IMR-90 (cell line): ENCODE data around the gene PPP2R5B. TPM values are rescaled to one million over a fixed set of nuclear protein-coding genes. Genes with fewer than 3 reads are reported as not detected.

Source experiments
- ATAC-seq: fragments of 200-7000 bp; cut with Tn5 transposase; 2 replicates; pipeline ENCODE4 v1.9.1; 2020; ENCODE audit warnings: low read depth, mild to moderate bottlenecking, moderate library complexity
- BruUV-seq: library from RNA; stranded (reverse); fragments of 400-500 nt; replicated peaks from 2 replicates; lab custom pipeline; 2021; lab: Mats Ljungman, UMichigan
- CTCF ChIA-PET: fragments of 300-600 bp; formaldehyde crosslinking; extraction: SDS; loops from one replicate; lab custom pipeline; 2021; ENCODE audit warnings: antibody characterized with exemption; lab: Yijun Ruan, JAX
- POLR2A ChIA-PET: fragments of 300-600 bp; sonication (Branson Sonifier 250); formaldehyde crosslinking; loops from one replicate; lab custom pipeline; 2022; ENCODE audit warnings: antibody characterized with exemption; ENCODE audit not compliant: unreplicated experiment; lab: Charles Lee
- DNase-seq: peaks from one replicate; pipeline ENCODE4 v3.0.0; 2013
- H2AFZ ChIP-seq: replicated peaks from 2 replicates; pipeline ENCODE3; 2013; ENCODE audit warnings: low read length, mild to moderate bottlenecking; ENCODE audit not compliant: poor library complexity
- H2AK5ac ChIP-seq: 2 replicates; pipeline ENCODE4 v1.6.1; 2013; ENCODE audit warnings: low read depth, low read length, inconsistent platforms
- H2AK9ac ChIP-seq: replicated peaks from 2 replicates; pipeline ENCODE3; 2013; ENCODE audit warnings: mild to moderate bottlenecking, low read depth, low read length, moderate library complexity; ENCODE audit not compliant: poor library complexity
- H2BK120ac ChIP-seq: 2 replicates; pipeline ENCODE4 v1.6.1; 2013; ENCODE audit warnings: low read depth, low read length, inconsistent platforms
- H2BK15ac ChIP-seq: 3 replicates; pipeline ENCODE4 v1.6.1; 2013; ENCODE audit warnings: low read depth, low read length, inconsistent platforms
- H2BK20ac ChIP-seq: 2 replicates; pipeline ENCODE4 v1.6.1; 2013; ENCODE audit warnings: low read depth, mild to moderate bottlenecking, inconsistent platforms, low read length, moderate library complexity
- H2BK5ac ChIP-seq: 2 replicates; pipeline ENCODE4 v1.6.1; 2013; ENCODE audit warnings: mild to moderate bottlenecking, low read depth, low read length, inconsistent platforms; ENCODE audit not compliant: poor library complexity, severe bottlenecking
- H3K14ac ChIP-seq: replicated peaks from 2 replicates; pipeline ENCODE4 v1.6.1; 2013; ENCODE audit warnings: low read depth, low read length, inconsistent platforms
- H3K18ac ChIP-seq: 2 replicates; pipeline ENCODE4 v1.6.1; 2013; ENCODE audit warnings: low read depth, low read length, control low read depth
- H3K23ac ChIP-seq: 2 replicates; pipeline ENCODE4 v1.6.1; 2013; ENCODE audit warnings: low read depth, low read length, inconsistent platforms
- H3K27ac ChIP-seq: 2 replicates; pipeline ENCODE4 v1.5.1; 2013; ENCODE audit warnings: mild to moderate bottlenecking, control low read depth, low read length; ENCODE audit not compliant: insufficient read depth
- H3K27me3 ChIP-seq: 2 replicates; pipeline ENCODE4 v1.6.1; 2013; ENCODE audit warnings: low read length; ENCODE audit not compliant: control insufficient read depth, insufficient read depth
- H3K36me3 ChIP-seq: 2 replicates; pipeline ENCODE4 v1.6.1; 2013; ENCODE audit warnings: low read length, mixed read lengths; ENCODE audit not compliant: control insufficient read depth, insufficient read depth
- H3K4ac ChIP-seq: 2 replicates; pipeline ENCODE4 v1.6.1; 2013; ENCODE audit warnings: low read depth, low read length, inconsistent platforms
- H3K4me1 ChIP-seq: 2 replicates; pipeline ENCODE4 v1.6.1; 2013; ENCODE audit warnings: low read length, mixed read lengths; ENCODE audit not compliant: control insufficient read depth, insufficient read depth
- H3K4me2 ChIP-seq: 2 replicates; pipeline ENCODE4 v1.6.1; 2013; ENCODE audit warnings: low read depth, mild to moderate bottlenecking, control low read depth, low read length, moderate library complexity
- H3K4me3 ChIP-seq: 2 replicates; pipeline ENCODE4 v1.5.1; 2013; ENCODE audit warnings: low read depth, mild to moderate bottlenecking, control low read depth, low read length, moderate library complexity; ENCODE audit not compliant: insufficient read depth
- H3K56ac ChIP-seq: 2 replicates; pipeline ENCODE4 v1.6.1; 2013; ENCODE audit warnings: low read length, inconsistent platforms; ENCODE audit not compliant: insufficient read depth; ENCODE audit errors: extremely low read depth
- H3K79me1 ChIP-seq, 2 experiments: 2 replicates each; pipeline ENCODE4 v1.6.1; 2013; ENCODE audit warnings: low read length in 2 of 2, inconsistent platforms in 1 of 2, low read depth in 1 of 2
- H3K9ac ChIP-seq: 2 replicates; pipeline ENCODE4 v1.6.1; 2013; ENCODE audit warnings: low read depth, low read length, control low read depth
- H3K9me1 ChIP-seq: 2 replicates; pipeline ENCODE4 v1.6.1; 2013; ENCODE audit warnings: low read length, inconsistent platforms; ENCODE audit not compliant: insufficient read depth
- H3K9me3 ChIP-seq: 2 replicates; pipeline ENCODE4 v1.6.1; 2013; ENCODE audit warnings: low read length; ENCODE audit not compliant: control insufficient read depth, insufficient read depth
- H4K20me1 ChIP-seq: 2 replicates; pipeline ENCODE4 v1.6.1; 2013; ENCODE audit warnings: low read length, inconsistent platforms; ENCODE audit not compliant: insufficient read depth
- H4K5ac ChIP-seq: 2 replicates; pipeline ENCODE4 v1.6.1; 2013; ENCODE audit warnings: mild to moderate bottlenecking, low read depth, low read length, control low read depth
- H4K8ac ChIP-seq, 2 experiments: 2 replicates each; pipeline ENCODE4 v1.6.1; 2013; ENCODE audit warnings: low read depth in 2 of 2, low read length in 2 of 2, control low read depth in 1 of 2, inconsistent platforms in 1 of 2
- H4K91ac ChIP-seq: 2 replicates; pipeline ENCODE4 v1.6.1; 2013; ENCODE audit warnings: low read depth, low read length, inconsistent platforms; ENCODE audit not compliant: insufficient read depth
- CEBPB ChIP-seq: IDR thresholded peaks from 2 replicates; pipeline ENCODE4 v1.6.1; 2012; ENCODE audit warnings: low read depth, low read length, improper control_type of control experiment
- CHD1 ChIP-seq: IDR thresholded peaks from 2 replicates; pipeline ENCODE4 v1.6.1; 2012; ENCODE audit warnings: low read depth, low read length, improper control_type of control experiment
- ELK1 ChIP-seq: fragments of 150-350 bp; IDR thresholded peaks from 2 replicates; pipeline ENCODE4 v1.6.1; 2016; ENCODE audit warnings: low read depth, mild to moderate bottlenecking, low read length, moderate library complexity, borderline replicate concordance
- FOS ChIP-seq: fragments of 150-350 bp; IDR thresholded peaks from 2 replicates; pipeline ENCODE4 v1.6.1; 2016; ENCODE audit warnings: low read depth, low read length
- MAFK ChIP-seq: IDR thresholded peaks from 2 replicates; pipeline ENCODE4 v1.6.1; 2012; ENCODE audit warnings: low read depth, low read length, improper control_type of control experiment
- MAZ ChIP-seq: IDR thresholded peaks from 2 replicates; pipeline ENCODE4 v1.6.1; 2012; ENCODE audit warnings: low read depth, mild to moderate bottlenecking, low read length, improper control_type of control experiment, moderate library complexity, borderline replicate concordance
- MXI1 ChIP-seq: IDR thresholded peaks from 2 replicates; pipeline ENCODE4 v1.6.1; 2012; ENCODE audit warnings: low read depth, mild to moderate bottlenecking, low read length, moderate library complexity, borderline replicate concordance
- NFE2L2 ChIP-seq: fragments of 150-350 bp; IDR thresholded peaks from 2 replicates; pipeline ENCODE4 v1.6.1; 2016; ENCODE audit warnings: low read depth, mild to moderate bottlenecking, low read length
- POLR2A ChIP-seq: IDR thresholded peaks from 2 replicates; pipeline ENCODE4 v1.6.1; 2012; ENCODE audit warnings: mild to moderate bottlenecking, low read depth, low read length
- RAD21 ChIP-seq: IDR thresholded peaks from 2 replicates; pipeline ENCODE4 v1.6.1; 2012; ENCODE audit warnings: low read length, improper control_type of control experiment
- RFX5 ChIP-seq: IDR thresholded peaks from 2 replicates; pipeline ENCODE4 v1.8.0; 2012; ENCODE audit warnings: low read depth, mild to moderate bottlenecking, low read length, moderate library complexity
- USF2 ChIP-seq: fragments of 150-350 bp; IDR thresholded peaks from 2 replicates; pipeline ENCODE4 v1.6.1; 2017; ENCODE audit warnings: mild to moderate bottlenecking, antibody characterized with exemption, low read length, low read depth
- WGBS, 2 experiments: methylation state at CpG; one replicate each; pipeline versions ENCODE4 v1.1.5 to v1.1.7; 2013; ENCODE audit warnings: missing lambda C conversion rate in 2 of 2; ENCODE audit not compliant: insufficient read length in 1 of 2; ENCODE audit errors: extremely low coverage in 2 of 2; 5-methylcytosine and 5-hydroxymethylcytosine counted together
- dilution Hi-C: fragments of 300-500 bp; cut with HindIII; formaldehyde crosslinking; loops from one replicate; pipeline ENCODE4 v1.14.3; 2018; ENCODE audit warnings: low sequenced_read_pairs; ENCODE audit not compliant: unreplicated experiment
- in situ Hi-C: fragments of 300-500 bp; cut with MboI; formaldehyde crosslinking; loops from 3 replicates; pipeline ENCODE4 v1.14.3; 2019; ENCODE audit warnings: low sequenced_read_pairs, inconsistent platforms, mixed read lengths
- intact Hi-C: fragments of 100-400 bp; cut with micrococcal nuclease; formaldehyde crosslinking; loops from 2 replicates; pipeline ENCODE4 v1.10.0; 2022
- polyA plus RNA-seq, 3 experiments: library from polyadenylated mRNA; depleted of rRNA; stranded (reverse); fragments of >200 nt; gene quantifications; 2 replicates each; pipeline ENCODE4 v1.2.3, GENCODE V29; 2012; ENCODE audit warnings: low replicate concordance in 1 of 3
- total RNA-seq: library from RNA; depleted of rRNA; stranded (reverse); fragments of >200 nt; gene quantifications from 2 replicates; pipeline ENCODE4 v1.2.3, GENCODE V29; 2012

Gene PPP2R5B
- total and polyA plus RNA-seq, 2 of the 4 experiments (the other 2 are of a cell fraction), result 6.5 to 23.6 TPM

- 92% methylated on average over 20 of the region's 23 CpGs; no CpG with 5 or more reads in 1 of the 2 experiments for WGBS, 2 experiments
- Histone ChIP-seq H2AK5ac (no peak overlapping the region), H3K9me1 (no peaks in the 10 kb centered on the region), H3K14ac (no peak overlapping the region), H2BK15ac (no peak overlapping the region), H3K27me3 (no peaks in the 10 kb centered on the region), H3K18ac (no peak overlapping the region), H4K5ac (no peak overlapping the region), H3K4ac (no peak overlapping the region), H2BK20ac (no peak overlapping the region), H2AFZ (no peak overlapping the region), H3K23ac (no peak overlapping the region), H3K56ac (no peak overlapping the region), H3K4me3 (no peak overlapping the region), H2BK5ac (no peak overlapping the region), H3K4me2 (no peak overlapping the region), H3K9ac (no peak overlapping the region), H3K27ac (no peak overlapping the region), H3K79me1 (no peaks in the 10 kb centered on the region), H3K9me3 (no peaks in the 10 kb centered on the region), H2AK9ac (no peak overlapping the region), H4K8ac (no peak overlapping the region), H4K91ac (no peak overlapping the region), H3K4me1 (no peaks in the 10 kb centered on the region), H3K36me3 (peaks cover 70% of the 10 kb centered on the region), H4K20me1 (no peaks in the 10 kb centered on the region), H2BK120ac (no peak overlapping the region)
- ChIA-PET POLR2A (no interaction called here), CTCF (no interaction called here)
- no peak for DNase-seq
- no TSS peak for BruUV-seq
- TF ChIP-seq RAD21 (no peak), CHD1 (no peak), ELK1 (no peak), USF2 (no peak), CEBPB (no peak), NFE2L2 (no peak), RFX5 (no peak), FOS (no peak), MAFK (no peak), MXI1 (no peak), POLR2A (no peak), MAZ (no peak)
- dilution Hi-C loops, result no loop called here
- no peak for ATAC-seq
- in situ Hi-C loops, result no loop called here
- intact Hi-C loops, result no loop called here
Measured at GRCh38 chr11:64903291-64903833, 21.1 kb upstream of the PPP2R5B start.
